Neural progenitor cell (in vitro differentiated cells): ENCODE data around the gene FBLN5.

Experiments used
- EZH2phosphoT487 ChIP-seq: fragments of 200-600 bp; sonication (generic); IDR thresholded peaks from 2 replicates; pipeline ENCODE4 v1.6.1; 2017; ENCODE audit warnings: antibody characterized with exemption
- TF ChIP-seq, protein P1 (sequence below): fragments of 200-600 bp; sonication (generic); IDR thresholded peaks from 2 replicates; pipeline ENCODE4 v1.5.1; 2017; ENCODE audit warnings: antibody characterized with exemption, mild to moderate bottlenecking

- TF ChIP-seq, protein P1, sequence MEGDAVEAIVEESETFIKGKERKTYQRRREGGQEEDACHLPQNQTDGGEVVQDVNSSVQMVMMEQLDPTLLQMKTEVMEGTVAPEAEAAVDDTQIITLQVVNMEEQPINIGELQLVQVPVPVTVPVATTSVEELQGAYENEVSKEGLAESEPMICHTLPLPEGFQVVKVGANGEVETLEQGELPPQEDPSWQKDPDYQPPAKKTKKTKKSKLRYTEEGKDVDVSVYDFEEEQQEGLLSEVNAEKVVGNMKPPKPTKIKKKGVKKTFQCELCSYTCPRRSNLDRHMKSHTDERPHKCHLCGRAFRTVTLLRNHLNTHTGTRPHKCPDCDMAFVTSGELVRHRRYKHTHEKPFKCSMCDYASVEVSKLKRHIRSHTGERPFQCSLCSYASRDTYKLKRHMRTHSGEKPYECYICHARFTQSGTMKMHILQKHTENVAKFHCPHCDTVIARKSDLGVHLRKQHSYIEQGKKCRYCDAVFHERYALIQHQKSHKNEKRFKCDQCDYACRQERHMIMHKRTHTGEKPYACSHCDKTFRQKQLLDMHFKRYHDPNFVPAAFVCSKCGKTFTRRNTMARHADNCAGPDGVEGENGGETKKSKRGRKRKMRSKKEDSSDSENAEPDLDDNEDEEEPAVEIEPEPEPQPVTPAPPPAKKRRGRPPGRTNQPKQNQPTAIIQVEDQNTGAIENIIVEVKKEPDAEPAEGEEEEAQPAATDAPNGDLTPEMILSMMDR: no peak
- no peak for TF ChIP-seq EZH2phosphoT487
Observed at GRCh38 chr14:91890291-91890749, 57.2 kb downstream of the FBLN5 start.
